ENCODE measurements around the gene REPIN1.

DNA sequence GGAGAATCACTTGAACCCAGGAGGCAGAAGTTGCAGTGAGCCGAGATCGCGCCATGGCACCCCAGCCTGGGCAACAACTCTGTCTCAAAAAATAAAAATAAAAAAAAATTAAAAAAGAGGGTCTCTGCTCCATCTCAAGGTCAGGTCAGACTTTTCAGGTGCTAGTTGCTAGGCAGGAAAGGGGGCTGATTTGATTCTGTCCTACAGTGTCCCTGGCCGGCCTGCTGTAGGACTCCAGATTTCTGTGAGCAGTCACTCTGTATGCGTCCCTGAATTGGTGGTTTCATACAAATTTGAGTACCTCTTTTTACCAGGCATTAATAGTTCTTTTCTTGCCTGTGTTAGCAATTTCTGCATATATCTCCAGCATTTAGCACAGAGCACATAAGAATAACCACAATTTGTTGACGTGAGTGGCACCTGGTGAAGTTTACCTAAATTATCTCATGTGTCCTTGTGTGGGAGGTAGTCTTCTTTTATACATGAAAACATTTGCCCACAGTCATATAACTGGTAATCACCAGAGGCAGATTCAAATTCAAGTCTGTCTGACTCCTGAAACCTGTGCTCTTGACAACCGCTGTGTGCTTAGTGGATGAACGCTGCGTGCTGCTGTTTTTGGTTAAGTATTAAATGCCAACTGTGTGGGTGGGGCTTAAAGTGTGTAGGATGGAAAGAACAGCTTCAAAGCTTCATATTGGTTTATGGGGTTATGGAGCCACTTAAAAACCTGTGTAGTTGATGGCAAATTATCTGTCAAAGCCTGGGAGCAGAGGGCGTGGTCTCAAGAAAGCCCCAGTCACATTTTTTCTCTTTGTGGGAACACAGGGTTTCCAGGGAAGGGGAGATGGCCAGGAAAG is 7.3 kb downstream of the REPIN1 start:
- TF ChIP-seq ZNF75A (CRISPR knock-in tag; IDR thresholded peaks at IDR 0.05) (no peak), ZNF217 (CRISPR knock-in tag; IDR thresholded peaks at IDR 0.05) (no peak)

Data from K562 (cell line).